Measurements from ENCODE around the gene YIPF2.

YIPF2 gene

GRCh38 chr19:10907925-10908324, 20.5 kb downstream of the YIPF2 start:
- no peak for TF ChIP-seq CTCF (IDR thresholded peaks at IDR 0.05; ENCODE audit: insufficient read depth, low read depth, low read length, missing control alignments)
- no peak overlapping the region for H3K4me3 ChIP-seq (ENCODE audit: low read depth, low read length)
- no peak for DNase-seq (ENCODE audit: low read depth)

- TF ChIP-seq CTCF (IDR thresholded peaks at IDR 0.05; ENCODE audit: insufficient read depth, low read depth, low read length, missing control alignments): no peak
- no peak for DNase-seq (ENCODE audit: low read depth)
These were observed 29.2 kb downstream of the YIPF2 start for GRCh38 chr19:10899151-10899653.

GRCh38 chr19:10898633-10899032, 29.8 kb downstream of the YIPF2 start:
- no peak for TF ChIP-seq CTCF (IDR thresholded peaks at IDR 0.05; ENCODE audit: insufficient read depth, low read depth, low read length, missing control alignments)
- DNase-seq (ENCODE audit: low read depth): no peak
- H3K4me3 ChIP-seq (ENCODE audit: low read depth, low read length): no peak overlapping the region

More at GRCh38 chr19:10899151-10899653, 29.2 kb downstream of the YIPF2 start:
- H3K4me3 ChIP-seq (ENCODE audit: low read depth, low read length): no peak overlapping the region

- no peak overlapping the region for H3K4me3 ChIP-seq (ENCODE audit: low read depth, low read length)
- no peak for DNase-seq (ENCODE audit: low read depth)
- TF ChIP-seq CTCF (IDR thresholded peaks at IDR 0.05; ENCODE audit: insufficient read depth, low read depth, low read length, missing control alignments): no peak
These were observed 31.4 kb downstream of the YIPF2 start for GRCh38 chr19:10896851-10897526.

- no peak overlapping the region for H3K4me3 ChIP-seq (ENCODE audit: low read depth, low read length)
- DNase-seq (ENCODE audit: low read depth): no peak
- no peak for TF ChIP-seq CTCF (IDR thresholded peaks at IDR 0.05; ENCODE audit: insufficient read depth, low read depth, low read length, missing control alignments)
These were observed 32.5 kb downstream of the YIPF2 start for GRCh38 chr19:10895920-10896319.

- H3K4me3 ChIP-seq (ENCODE audit: low read depth, low read length): no peak overlapping the region
- TF ChIP-seq CTCF (IDR thresholded peaks at IDR 0.05; ENCODE audit: insufficient read depth, low read depth, low read length, missing control alignments): no peak
- no peak for DNase-seq (ENCODE audit: low read depth)
These were observed 33.1 kb downstream of the YIPF2 start for GRCh38 chr19:10895363-10895762.

- TF ChIP-seq CTCF (IDR thresholded peaks at IDR 0.05; ENCODE audit: insufficient read depth, low read depth, low read length, missing control alignments): no peak
- DNase-seq (ENCODE audit: low read depth): no peak
- H3K4me3 ChIP-seq (ENCODE audit: low read depth, low read length): no peak overlapping the region
These were observed 33.6 kb downstream of the YIPF2 start for GRCh38 chr19:10894911-10895213.

All from GM12865 (cell line).